ENCODE data around the gene RERE.

- TF ChIP-seq CTCF (IDR thresholded peaks at IDR 0.05) (no peak), SIN3A (IDR thresholded peaks at IDR 0.05; ENCODE audit: borderline replicate concordance, insufficient read depth, low read depth, low read length) (no peak), POLR2AphosphoS5 (IDR thresholded peaks at IDR 0.05; ENCODE audit: low read depth, low read length) (no peak), REST (IDR thresholded peaks at IDR 0.05; ENCODE audit: insufficient read depth in 1 of 2, low read depth in 2 of 2, low read length in 1 of 2) (no peak), TCF7L2 (IDR thresholded peaks at IDR 0.05; ENCODE audit: low read depth, low read length) (no peak)
Measured at GRCh38 chr1:8627728-8628127, 189.7 kb downstream of the RERE start.

All from Panc1 (cell line).